Dendritic cell treated with granulocyte-macrophage colony-stimulating factor and Interleukin-4, amounts not matched to agents 40 ng/mL and 50 ng/mL, for 4 days (primary cell): Measurements from ENCODE around the gene SWSAP1.
"Not testable (repeated sequence)": the region's sequence is repeated elsewhere in the genome, so short reads cannot be mapped to it uniquely, and the experiment has no call there.

ENCODE experiments used
- H3K27ac Mint-ChIP-seq: one replicate; pipeline ENCODE4 v1.8.0; 2022; ENCODE audit warnings: mild to moderate bottlenecking, mixed read lengths
- H3K27me3 Mint-ChIP-seq: one replicate; pipeline ENCODE4 v1.8.0; 2022; ENCODE audit warnings: mild to moderate bottlenecking, mixed read lengths
- H3K36me3 Mint-ChIP-seq: one replicate; pipeline ENCODE4 v1.8.0; 2022; ENCODE audit warnings: low read depth, mixed read lengths
- H3K4me1 Mint-ChIP-seq: one replicate; pipeline ENCODE4 v1.8.0; 2022; ENCODE audit warnings: low read depth, mixed read lengths
- H3K4me3 Mint-ChIP-seq: one replicate; pipeline ENCODE4 v1.8.0; 2022; ENCODE audit warnings: mild to moderate bottlenecking, moderate library complexity, mixed read lengths
- H3K9me3 Mint-ChIP-seq: one replicate; pipeline ENCODE4 v1.8.0; 2022; ENCODE audit warnings: mixed read lengths
- intact Hi-C: fragments of 100-400 bp; cut with micrococcal nuclease; formaldehyde crosslinking; loops from one replicate; pipeline ENCODE4 v1.15.0; 2022

Gene SWSAP1

GRCh38 chr19:11374433-11375142 lies at the start of gene SWSAP1:
Gene SWSAP1, plus strand, starts transcription at chr19:11374666. Its CDS starts 15 bp downstream, at chr19:11374681.
- intact Hi-C loops = loop anchor here (1.0 to 2.0 kb wide), 3 partner anchors 28 to 82 kb away; partner anchors contain the start of genes CCDC159, ODAD3, PRKCSH and TMEM205
- Mint-ChIP-seq H3K4me1 (peaks cover 29% of the 10 kb centered on the region), H3K4me3 (no peak within 1 kb of the TSS), H3K27me3 (no peaks in the 10 kb centered on the region), H3K9me3 (no peaks in the 10 kb centered on the region), H3K36me3 (peaks cover 37% of the 10 kb centered on the region), H3K27ac (no peak within 1 kb of the TSS)

GRCh38 chr19:11324748-11325389 lies 49.6 kb upstream of the SWSAP1 start:
- Mint-ChIP-seq H3K4me1 (peaks cover 58% of the 10 kb centered on the region), H3K36me3 (peaks cover 34% of the 10 kb centered on the region), H3K27ac (peak overlapping the region; percentile 76), H3K27me3 (no peaks in the 10 kb centered on the region), H3K9me3 (no peaks in the 10 kb centered on the region), H3K4me3 (no peak overlapping the region)
- intact Hi-C loops = no loop called here

GRCh38 chr19:11325544-11325943 lies 48.9 kb upstream of the SWSAP1 start:
- H3K4me1 Mint-ChIP-seq = peaks cover 51% of the 10 kb centered on the region
- H3K36me3 Mint-ChIP-seq = peaks cover 39% of the 10 kb centered on the region
- H3K27me3 Mint-ChIP-seq = no peaks in the 10 kb centered on the region
- H3K27ac Mint-ChIP-seq = no peak overlapping the region
- no peaks in the 10 kb centered on the region for H3K9me3 Mint-ChIP-seq
- intact Hi-C loops = no loop called here
- no peak overlapping the region for H3K4me3 Mint-ChIP-seq

GRCh38 chr19:11330127-11330526 lies 44.3 kb upstream of the SWSAP1 start:
- intact Hi-C loops = no loop called here
- no peaks in the 10 kb centered on the region for H3K9me3 Mint-ChIP-seq
- H3K4me1 Mint-ChIP-seq = peaks cover 5% of the 10 kb centered on the region
- H3K4me3 Mint-ChIP-seq = no peak overlapping the region
- no peak overlapping the region for H3K27ac Mint-ChIP-seq
- no peaks in the 10 kb centered on the region for H3K27me3 Mint-ChIP-seq
- H3K36me3 Mint-ChIP-seq = peaks cover 70% of the 10 kb centered on the region

- Mint-ChIP-seq H3K4me1 (no peaks in the 10 kb centered on the region), H3K9me3 (no peaks in the 10 kb centered on the region), H3K36me3 (peaks cover 82% of the 10 kb centered on the region), H3K4me3 (no peak overlapping the region), H3K27ac (no peak overlapping the region), H3K27me3 (no peaks in the 10 kb centered on the region)
- intact Hi-C loops = no loop called here
Observed at GRCh38 chr19:11331502-11331901, 43.0 kb upstream of the SWSAP1 start.

- H3K9me3 Mint-ChIP-seq = no peaks in the 10 kb centered on the region
- peaks cover 79% of the 10 kb centered on the region for H3K36me3 Mint-ChIP-seq
- no peak overlapping the region for H3K4me3 Mint-ChIP-seq
- intact Hi-C loops = no loop called here
- H3K4me1 Mint-ChIP-seq = peaks cover 11% of the 10 kb centered on the region
- H3K27ac Mint-ChIP-seq = no peak overlapping the region
- no peaks in the 10 kb centered on the region for H3K27me3 Mint-ChIP-seq
Observed at GRCh38 chr19:11332822-11333221, 41.6 kb upstream of the SWSAP1 start.

GRCh38 chr19:11333838-11334237 lies 40.6 kb upstream of the SWSAP1 start:
- H3K27ac Mint-ChIP-seq = not testable (repeated sequence)
- H3K36me3 Mint-ChIP-seq = peaks cover 74% of the 10 kb centered on the region

GRCh38 chr19:11335449-11336146 lies 38.9 kb upstream of the SWSAP1 start:
- Mint-ChIP-seq H3K4me1 (peaks cover 31% of the 10 kb centered on the region), H3K4me3 (no peak overlapping the region), H3K36me3 (peaks cover 66% of the 10 kb centered on the region), H3K27ac (no peak overlapping the region), H3K9me3 (no peaks in the 10 kb centered on the region), H3K27me3 (no peaks in the 10 kb centered on the region)
- intact Hi-C loops = no loop called here

More at GRCh38 chr19:11333838-11334237, 40.6 kb upstream of the SWSAP1 start:
- H3K9me3 Mint-ChIP-seq, intact Hi-C loops, H3K4me3 Mint-ChIP-seq, H3K27me3 Mint-ChIP-seq: not testable (repeated sequence)
- peaks cover 21% of the 10 kb centered on the region for H3K4me1 Mint-ChIP-seq

- Mint-ChIP-seq H3K36me3 (peaks cover 60% of the 10 kb centered on the region), H3K4me1 (peaks cover 31% of the 10 kb centered on the region), H3K27me3 (no peaks in the 10 kb centered on the region), H3K27ac (no peak overlapping the region), H3K4me3 (no peak overlapping the region), H3K9me3 (no peaks in the 10 kb centered on the region)
- intact Hi-C loops = no loop called here
Observed at GRCh38 chr19:11337080-11337479, 37.4 kb upstream of the SWSAP1 start.

GRCh38 chr19:11338121-11338520 lies 36.3 kb upstream of the SWSAP1 start:
- intact Hi-C loops = no loop called here
- Mint-ChIP-seq H3K27me3 (no peaks in the 10 kb centered on the region), H3K9me3 (no peaks in the 10 kb centered on the region), H3K27ac (no peak overlapping the region), H3K36me3 (peaks cover 59% of the 10 kb centered on the region), H3K4me3 (no peak overlapping the region), H3K4me1 (peaks cover 31% of the 10 kb centered on the region)

- peak overlapping the region; percentile 84 for H3K27ac Mint-ChIP-seq
- H3K27me3 Mint-ChIP-seq = no peaks in the 10 kb centered on the region
- peak overlapping the region; percentile 98 for H3K4me3 Mint-ChIP-seq
- intact Hi-C loops = no loop called here
- H3K9me3 Mint-ChIP-seq = no peaks in the 10 kb centered on the region
- peaks cover 31% of the 10 kb centered on the region for H3K4me1 Mint-ChIP-seq
- peaks cover 53% of the 10 kb centered on the region for H3K36me3 Mint-ChIP-seq
Observed at GRCh38 chr19:11338569-11339253, 35.8 kb upstream of the SWSAP1 start.

- H3K36me3 Mint-ChIP-seq = peaks cover 46% of the 10 kb centered on the region
- H3K9me3 Mint-ChIP-seq = no peaks in the 10 kb centered on the region
- no peaks in the 10 kb centered on the region for H3K27me3 Mint-ChIP-seq
- peaks cover 34% of the 10 kb centered on the region for H3K4me1 Mint-ChIP-seq
- intact Hi-C loops = loop anchor here (5.0 kb wide), 1 partner anchor 47 kb away; no protein-coding TSS in a partner anchor
- H3K4me3 Mint-ChIP-seq = peak within 1 kb of the TSS; percentile 98
- H3K27ac Mint-ChIP-seq = peak within 1 kb of the TSS; percentile 84
Observed at GRCh38 chr19:11339254-11340098, 35.0 kb upstream of the SWSAP1 start, which contains the start of gene RAB3D. Gene RAB3D, minus strand, starts transcription at chr19:11339657. Its CDS starts 2,258 bp downstream, at chr19:11337399.

- peaks cover 40% of the 10 kb centered on the region for H3K4me1 Mint-ChIP-seq
- H3K9me3 Mint-ChIP-seq, H3K27me3 Mint-ChIP-seq: not testable (repeated sequence)
- peak overlapping the region; percentile 98 for H3K4me3 Mint-ChIP-seq
- intact Hi-C loops = loop anchor here (5.0 kb wide), 1 partner anchor 48 kb away; no protein-coding TSS in a partner anchor
- peak overlapping the region; percentile 84 for H3K27ac Mint-ChIP-seq
- H3K36me3 Mint-ChIP-seq = peaks cover 40% of the 10 kb centered on the region
Observed at GRCh38 chr19:11340099-11340467, 34.4 kb upstream of the SWSAP1 start.
